ENCODE measurements around the gene CACNG3.

- TF ChIP-seq CTCF (conservative IDR thresholded peaks at IDR 0.05 in 1 of 2, IDR thresholded peaks at IDR 0.05 in 1 of 2; ENCODE audit: extremely low read depth in 1 of 2, insufficient read depth in 1 of 2, low read depth in 1 of 2, low read length in 2 of 2) (no peak), EZH2 (IDR thresholded peaks at IDR 0.05; ENCODE audit: borderline replicate concordance, low read length) (no peak)
Observed at GRCh38 chr16:24255456-24256371, at the start of gene CACNG3.
